Activated T-helper 1 cell treated with Interleukin-2 at 50 U/mL for 16 hours (primary cell): Measurements from ENCODE around the gene HLCS.

Source experiments
- DNase-seq: peaks from one replicate; pipeline ENCODE4 v3.0.0-alpha.2; 2020; ENCODE audit warnings: low read depth

The HLCS gene

DNA sequence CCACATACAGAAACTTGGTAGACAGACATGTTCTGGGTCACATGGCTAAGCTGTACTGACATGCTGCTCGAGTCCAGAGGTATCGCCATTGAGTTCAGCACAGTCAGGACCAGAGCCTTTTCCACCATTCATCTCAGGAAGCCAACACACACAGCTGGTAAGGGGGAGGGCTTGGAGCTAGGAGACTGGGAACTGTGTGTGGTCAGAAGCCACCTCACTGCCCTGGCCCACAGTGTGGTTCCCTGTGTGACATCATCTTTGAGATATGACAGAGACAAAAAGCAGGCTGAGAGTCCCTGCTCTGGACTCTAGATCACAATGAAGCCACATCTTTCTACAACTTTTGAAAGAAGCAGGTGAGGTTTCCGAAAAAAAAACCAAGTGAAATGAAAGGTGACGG lies 160.4 kb downstream of the HLCS start:
- no peak for DNase-seq

DNA sequence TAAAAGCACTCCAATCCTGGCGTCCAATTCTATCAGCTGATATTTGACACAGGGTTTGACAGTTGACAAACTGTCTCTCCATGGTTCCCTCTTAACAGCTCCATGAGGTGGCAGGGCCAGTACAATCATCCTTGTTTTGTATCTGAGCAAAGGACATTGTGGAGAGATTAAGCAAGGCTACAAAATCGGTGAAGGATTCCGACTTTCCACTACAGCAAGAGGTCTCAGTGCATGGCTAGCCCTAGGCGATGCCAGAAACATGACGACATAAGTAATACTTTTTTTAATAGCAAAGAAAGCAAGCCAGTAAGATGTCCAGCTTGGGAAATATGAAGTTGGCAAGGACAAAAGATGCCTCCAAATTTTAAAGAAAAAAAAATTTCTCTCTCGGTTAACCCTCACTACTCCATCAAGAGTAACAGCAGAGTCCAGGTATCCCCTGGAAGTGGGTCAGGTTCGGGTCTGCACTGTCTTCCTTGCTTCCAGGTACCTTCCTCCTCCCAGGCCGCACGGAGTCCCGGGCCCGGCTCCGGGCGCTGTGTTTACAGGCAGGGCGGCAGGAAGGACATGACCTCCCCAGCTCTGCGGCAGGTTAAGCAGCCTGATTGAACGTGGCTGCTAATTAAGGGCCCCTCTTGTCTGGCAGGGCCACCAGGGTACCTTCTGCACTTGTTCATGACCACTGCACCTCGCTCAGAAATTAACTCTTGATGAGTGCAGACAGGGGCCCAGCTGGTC lies 161.4 kb downstream of the HLCS start:
- DNase-seq: no peak

DNA sequence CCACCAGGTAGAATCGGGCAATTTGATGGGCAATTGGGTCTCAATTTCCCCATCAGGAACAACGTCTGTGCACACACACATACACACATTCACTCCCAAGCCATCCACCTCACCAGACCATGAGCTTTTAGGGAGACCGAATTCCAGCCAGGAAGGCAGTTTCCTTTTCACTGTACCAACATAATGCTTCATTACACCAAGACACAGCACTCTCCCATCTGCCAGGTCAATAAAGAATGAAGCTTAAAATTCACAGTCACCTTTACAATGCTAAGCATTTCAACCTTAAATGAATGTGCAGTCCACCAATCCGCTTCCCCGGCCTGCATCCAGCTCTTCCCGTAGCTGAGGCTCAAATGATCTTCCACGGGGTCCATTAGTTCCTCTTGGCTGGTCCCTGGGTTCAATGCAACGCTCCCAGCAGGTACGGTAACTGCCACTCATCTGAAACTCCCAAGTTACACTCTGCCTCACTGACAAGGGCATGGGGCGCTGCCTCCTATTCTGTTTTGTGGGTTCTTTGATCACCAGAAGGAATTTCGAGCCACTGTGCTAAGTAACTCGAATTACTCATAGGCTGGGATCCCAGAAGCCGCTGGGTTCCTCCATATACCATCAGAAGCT lies 162.5 kb downstream of the HLCS start:
- DNase-seq: no peak

DNA sequence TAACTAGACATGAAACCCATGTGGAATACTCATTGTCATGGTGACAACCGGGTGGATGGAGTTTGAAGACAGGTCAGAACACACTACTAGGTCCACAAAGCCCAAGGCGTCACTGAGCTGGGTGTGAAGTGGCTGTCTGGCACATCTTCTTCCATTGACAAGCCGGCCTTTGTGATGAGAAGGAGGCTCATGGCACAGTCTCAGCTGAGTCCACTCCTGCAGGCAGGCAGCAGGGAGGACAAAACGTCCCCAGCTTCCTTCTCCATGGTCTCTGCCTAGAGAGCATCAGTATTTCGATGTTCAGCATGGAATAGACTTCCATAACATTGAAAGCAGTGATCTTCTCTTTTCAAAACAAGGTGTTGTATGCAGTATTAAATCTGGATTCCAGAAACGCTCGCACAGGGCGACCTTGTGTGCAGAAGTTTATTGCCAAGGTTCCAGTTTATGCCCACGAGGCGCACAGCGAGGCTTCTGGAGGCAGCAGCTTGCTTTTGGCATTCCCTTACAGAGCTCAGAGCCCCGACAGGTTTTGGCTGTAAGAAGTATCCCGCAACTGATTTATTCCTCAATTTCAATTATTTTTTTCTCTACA lies 163.3 kb downstream of the HLCS start:
- no peak for DNase-seq

DNA sequence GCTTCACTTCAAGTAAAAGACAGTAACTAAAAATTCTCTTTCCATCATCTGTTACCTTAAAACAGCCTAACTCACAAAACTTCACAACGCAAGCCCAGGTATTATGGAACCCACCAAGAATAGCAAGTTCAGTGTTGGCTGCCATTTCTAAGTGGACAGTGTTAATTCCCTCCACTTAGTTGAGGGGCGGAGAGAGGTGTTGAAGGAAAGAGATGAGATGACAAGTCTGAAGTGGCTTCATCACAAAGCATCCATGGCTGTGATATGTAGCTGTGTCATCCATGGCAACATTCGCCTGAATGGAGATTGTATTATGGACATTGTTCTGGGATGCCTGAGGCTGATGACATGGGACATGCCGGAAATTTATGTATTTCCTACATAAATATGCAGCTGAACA lies 165.7 kb downstream of the HLCS start:
- no peak for DNase-seq

DNA sequence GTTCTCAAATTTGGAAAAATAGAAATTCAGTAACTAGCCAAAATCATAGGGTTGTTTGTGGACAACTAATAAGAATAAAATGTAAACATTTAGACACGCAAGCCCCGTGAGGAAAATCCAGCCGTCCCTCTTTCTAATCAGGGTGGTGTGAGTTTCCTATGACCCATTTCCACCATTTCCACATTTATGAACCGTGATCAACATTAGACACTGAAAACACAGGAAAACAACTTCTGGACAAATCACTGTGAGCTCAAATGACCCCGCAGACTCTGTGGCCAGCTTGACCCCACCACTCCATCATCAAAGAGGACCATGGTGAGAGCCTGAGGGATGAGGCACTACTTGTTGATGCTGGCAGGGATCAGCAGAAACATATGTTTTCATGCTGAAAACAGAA lies 166.6 kb downstream of the HLCS start:
- no peak for DNase-seq

DNA sequence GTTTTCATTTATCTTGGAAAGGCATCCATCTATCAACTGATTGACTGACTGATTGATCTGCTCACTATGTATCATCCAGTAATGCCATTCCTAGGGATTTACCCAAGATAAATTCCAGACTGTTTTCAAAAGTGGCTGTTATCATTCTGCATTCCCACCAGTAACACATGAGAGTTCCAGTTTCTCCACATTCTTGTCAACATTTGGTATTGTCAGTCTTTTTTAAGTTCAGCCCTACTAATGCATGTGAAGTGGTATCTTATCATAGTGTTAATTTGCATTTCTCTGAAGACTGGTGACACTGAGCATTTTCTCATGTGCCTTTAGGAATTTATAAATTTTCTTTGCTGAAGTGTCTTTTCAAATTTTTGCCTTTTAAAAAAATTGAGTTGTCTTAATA lies 168.0 kb downstream of the HLCS start:
- no peak for DNase-seq

DNA sequence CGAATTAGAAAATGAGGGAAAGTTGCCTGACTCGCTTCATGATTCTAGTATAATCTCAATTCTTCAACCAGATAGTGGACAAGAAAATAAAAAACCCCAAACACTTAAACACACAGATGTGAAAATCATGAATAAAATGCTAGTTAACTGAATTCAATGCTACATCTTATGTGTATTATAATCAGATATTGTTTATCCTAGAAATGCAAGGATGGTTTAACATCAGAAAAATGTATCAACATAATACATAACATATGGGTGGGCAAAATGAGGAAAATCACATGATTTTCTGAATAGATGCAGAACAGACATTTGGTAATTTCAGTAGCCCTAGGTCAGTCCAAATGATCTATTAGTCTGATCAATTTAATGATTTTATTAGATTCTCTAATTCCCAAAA lies 170.4 kb downstream of the HLCS start:
- DNase-seq: no peak

DNA sequence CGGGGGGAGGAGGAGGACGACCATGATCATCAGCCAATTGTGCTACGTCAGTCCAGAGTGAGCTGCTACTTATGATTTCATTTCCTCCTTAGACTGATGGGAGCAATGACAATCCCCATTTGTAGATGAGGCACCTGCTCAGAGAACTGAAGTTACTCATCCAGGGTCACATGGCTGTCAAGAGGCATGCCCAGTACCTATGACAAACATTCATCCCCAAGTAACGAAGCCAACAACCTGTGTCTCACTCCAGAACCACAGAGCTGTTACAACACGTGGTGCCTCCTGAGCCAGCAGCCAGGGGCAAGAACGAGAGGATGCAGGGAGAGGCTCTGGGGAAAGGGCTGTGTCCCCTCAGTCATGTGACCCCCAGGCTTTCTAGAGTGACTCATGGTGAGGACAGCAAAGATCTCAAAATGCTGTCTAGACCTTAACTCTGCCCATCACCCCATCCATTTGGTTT lies 173.9 kb downstream of the HLCS start:
- DNase-seq: no peak

DNA sequence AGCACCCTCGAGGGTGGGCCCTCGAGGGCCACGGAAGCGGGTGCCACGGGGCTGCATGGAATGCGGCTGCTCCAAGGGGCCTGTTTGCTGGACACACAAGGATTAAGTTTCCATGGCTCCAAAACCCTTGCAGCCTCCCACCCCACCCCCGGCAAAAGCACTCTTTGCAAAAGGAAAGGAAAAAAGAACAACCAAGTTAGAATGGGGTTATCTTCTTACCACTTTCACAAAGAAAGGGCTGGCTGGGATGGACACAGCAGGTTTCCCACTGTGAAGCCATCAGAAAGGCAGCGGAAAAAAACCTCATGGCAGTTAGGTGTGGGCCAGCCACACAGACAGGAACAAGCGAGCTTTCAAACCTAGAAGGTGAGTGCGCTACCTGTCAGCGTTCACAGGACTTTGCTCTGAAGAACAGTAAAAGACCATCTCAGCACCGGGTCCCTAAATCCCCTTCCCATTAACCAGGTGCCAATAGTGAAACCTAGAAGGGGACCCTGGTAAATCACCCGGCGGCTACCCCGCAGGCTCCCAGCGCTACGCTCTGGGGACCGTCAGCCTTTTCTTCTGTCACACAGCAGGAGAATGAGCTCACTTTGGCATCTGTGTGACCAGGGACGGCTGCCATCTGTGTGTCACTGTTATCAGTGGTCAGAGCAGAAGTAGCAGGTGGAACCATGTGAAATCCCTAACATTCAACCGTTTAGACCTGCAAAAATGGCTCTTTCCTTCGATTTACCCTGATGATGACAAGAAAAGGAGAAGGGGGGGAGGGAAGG lies 174.6 kb downstream of the HLCS start:
- no peak for DNase-seq

DNA sequence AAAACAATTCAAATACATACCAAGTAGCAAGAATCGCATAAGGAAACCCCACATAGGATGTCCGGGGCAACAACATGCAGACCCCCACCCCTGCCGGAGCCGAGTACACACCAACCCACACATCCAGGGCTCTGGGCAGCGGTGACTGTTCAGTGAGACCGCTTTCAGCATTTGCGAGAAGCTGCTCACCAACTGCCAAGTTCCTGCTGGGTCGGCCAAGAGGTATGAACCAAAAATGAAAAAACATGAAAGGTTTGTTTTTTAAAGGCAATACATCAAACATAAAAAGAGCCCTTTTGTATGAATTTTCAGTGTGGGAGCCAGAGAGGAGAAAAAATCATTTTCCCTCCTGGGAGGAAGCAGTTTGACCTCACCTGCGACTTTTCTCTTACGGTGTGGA lies 175.3 kb downstream of the HLCS start:
- no peak for DNase-seq

DNA sequence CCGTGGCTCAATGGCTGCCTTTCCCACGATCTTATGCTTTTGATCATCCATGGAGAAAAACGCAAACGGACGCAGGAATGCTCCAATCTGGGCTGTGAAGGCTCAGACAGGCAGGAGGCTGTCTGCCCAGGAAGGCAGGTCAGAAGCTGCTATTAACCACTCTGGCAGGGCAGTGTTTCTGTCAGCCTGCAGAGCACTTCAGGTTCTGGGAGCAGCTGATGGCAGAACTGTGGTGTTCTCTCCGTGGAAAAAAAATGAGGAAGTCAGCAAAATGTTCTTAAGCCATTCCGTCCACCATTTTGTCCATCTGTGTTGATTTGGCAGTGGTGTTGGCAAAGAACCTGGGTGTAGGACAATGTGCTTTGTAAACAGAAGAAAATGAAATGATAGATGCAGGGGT lies 175.9 kb downstream of the HLCS start:
- DNase-seq: no peak

DNA sequence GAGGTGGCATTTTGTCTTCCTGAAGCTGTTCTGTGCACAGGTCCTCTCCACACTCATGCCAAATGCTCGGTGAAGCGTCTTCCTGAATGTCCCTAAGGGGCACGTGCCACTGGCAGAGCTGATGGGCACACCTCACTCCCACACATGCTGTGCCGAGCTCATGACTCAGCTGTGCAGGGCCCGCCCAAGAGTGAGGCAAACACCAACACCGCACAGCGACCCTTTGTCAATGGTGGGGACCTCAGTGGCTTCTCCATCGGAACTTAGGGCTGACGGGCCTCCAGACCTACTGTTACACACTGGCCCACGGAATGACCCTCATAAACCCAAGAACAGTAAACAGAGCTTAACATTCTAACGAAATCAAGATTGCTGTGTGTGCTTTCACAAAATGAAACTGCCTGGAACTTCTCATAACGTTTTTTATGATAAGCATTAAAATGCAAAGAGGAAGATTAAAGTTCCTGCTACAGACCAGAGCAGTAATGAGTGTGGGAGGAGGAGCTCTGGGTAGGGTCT lies 178.3 kb downstream of the HLCS start:
- no peak for DNase-seq

DNA sequence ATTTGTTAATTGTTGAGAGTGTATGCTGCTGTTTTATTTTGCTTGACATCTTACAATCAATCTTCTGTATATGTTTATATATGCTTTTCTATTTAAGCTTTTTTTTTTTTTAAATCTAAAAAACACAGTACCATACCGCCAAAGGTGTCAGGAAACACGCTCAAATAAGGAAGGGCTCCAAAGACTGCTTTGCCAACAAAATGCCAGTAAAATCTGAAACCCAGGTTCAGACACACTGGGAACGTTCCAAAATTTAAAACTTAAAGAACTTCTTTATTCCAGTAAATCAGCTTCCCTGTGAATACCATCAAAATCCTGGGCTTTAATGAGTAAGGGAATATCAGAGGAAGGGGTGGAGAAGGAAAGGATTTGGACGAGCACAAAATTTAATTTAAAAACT lies 180.3 kb downstream of the HLCS start:
- no peak for DNase-seq

DNA sequence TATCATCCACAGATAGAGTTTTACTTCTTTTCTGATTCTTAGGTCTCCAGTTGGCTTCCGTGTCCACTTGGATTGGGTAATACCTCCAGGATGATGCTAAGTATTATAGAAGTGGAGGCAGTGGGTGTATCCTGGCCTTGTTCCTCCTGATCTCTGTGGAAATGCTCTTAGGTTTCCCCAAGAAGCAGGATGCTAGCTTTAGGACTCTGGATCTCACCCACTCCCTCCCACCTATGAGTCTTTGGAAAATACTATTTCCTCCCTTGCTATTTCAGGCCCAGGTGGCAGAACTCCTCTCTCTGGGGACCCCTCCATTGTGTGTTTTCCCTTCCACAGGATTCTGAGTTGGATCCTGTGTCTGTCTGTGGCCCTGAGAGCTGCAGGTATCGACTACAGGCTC lies 180.9 kb downstream of the HLCS start:
- DNase-seq: no peak

DNA sequence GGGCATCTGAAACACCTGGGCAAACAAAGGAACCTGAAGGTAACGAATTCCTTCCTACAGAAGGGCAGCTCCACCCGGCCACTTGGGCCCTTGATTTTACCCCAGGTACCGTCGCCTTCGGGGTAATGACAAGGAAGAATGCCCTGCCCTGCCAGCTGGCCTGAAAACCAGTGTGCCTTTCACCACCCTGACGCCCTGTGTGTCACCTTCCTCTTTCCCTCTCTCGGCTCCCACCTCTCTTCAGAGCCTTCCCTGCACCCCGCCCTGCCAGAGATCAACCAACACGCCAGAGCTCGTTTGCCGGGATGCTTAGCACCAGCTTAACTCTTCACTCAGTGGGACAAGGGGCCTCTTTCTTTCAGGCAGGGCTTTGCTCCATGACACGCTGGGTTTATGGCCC lies 181.5 kb downstream of the HLCS start:
- DNase-seq: no peak

DNA sequence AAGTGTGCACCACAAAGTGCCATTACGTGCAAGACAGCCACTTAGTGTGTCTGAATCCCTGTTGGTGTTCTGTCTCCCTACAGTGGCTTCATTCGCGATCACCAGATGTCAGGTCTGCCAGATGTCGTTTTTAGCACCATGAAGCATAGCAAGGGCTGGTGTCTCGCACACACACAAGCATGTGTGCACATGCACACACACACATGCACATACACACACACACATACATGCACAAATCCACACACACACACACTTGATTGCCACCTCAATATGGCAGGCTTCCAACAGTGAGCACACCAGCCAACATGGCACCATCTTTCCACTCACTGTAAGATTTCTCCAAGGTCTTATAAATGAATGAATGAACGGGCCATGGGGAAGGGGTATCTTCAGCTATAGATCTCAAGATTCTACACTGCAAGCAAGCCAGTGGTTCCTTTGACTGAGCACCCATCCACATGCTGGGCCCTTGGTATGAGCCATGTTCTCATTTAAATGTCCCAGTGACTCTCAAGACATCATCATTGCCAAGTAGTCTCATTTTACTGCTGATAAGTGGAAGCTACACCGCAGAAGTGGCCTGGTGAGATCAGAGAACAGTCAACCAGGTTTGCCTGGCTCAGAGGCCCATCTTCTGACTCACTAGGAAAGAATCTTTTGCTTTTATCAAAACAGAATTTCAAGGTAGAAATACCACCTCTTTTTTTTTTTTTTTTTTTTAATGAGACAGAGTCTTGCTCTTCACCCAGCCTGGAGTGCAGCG lies 182.7 kb downstream of the HLCS start:
- DNase-seq: no peak

DNA sequence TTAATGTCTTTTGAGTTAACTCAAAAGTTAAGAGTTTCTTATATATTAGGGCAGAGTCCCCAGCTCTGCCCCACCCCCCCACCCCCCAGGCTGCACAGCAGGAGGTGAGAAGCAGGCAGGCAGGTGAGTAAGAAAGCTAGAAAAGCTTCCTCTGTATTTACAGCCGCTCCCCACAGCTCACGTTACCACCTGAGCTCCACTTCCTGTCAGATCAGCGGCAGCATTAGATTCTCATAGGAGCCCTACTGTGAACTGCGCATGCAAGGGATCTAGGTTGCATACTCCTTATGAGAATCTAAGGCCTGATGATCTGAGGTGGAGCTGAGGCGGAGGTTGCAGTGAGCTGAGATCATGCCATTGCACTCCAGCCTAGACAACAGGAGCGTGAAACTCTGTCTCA lies 185.6 kb downstream of the HLCS start:
- no peak for DNase-seq

DNA sequence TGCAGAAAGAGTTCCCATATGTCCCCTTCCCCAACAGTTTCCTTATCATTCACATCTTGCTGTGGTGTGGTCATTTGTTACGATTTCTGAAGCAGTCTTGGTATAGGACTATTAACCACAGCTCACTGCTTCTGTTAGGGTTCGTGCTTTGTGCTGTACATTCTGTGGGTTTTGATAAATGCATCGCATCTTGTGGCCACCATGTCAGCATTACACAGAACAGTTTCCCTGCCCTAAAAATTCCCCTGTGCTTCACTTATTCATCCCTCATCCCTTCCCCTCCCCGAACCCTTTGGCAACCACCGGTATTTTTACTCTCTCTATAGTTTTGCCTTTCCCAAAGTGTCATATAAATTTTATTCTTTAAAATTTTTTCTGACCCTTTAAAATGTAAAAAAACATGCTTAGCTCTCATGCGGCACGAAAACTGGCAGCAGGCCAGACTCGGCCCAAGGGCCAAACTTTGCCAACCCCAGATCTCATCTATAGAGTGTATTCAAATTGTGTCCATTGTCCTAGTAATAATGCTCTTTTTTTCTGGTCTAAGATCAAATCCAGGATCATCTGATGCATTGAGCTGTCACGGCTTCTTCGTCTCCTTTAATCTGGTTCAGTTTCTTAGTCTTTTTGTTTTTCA lies 189.4 kb downstream of the HLCS start:
- no peak for DNase-seq

DNA sequence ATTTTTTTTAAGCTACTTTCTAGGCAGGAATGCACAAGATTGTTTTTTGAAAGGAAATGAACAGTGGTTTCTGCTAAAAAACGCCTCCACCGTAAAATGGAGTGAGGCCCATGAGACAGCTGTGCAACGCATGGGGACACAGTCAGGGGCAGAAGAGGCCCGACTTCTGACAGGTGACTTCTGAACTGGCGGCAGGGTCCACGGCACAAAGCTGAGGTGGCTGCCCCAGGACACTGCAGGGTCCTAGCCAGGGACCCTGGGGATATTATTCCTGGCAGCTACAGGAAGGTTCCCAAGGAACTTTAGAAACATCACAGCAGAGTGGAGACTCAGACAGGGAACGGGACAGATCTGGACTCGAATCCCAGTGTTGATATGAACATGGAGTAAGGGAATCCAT lies 192.5 kb downstream of the HLCS start:
- no peak for DNase-seq

DNA sequence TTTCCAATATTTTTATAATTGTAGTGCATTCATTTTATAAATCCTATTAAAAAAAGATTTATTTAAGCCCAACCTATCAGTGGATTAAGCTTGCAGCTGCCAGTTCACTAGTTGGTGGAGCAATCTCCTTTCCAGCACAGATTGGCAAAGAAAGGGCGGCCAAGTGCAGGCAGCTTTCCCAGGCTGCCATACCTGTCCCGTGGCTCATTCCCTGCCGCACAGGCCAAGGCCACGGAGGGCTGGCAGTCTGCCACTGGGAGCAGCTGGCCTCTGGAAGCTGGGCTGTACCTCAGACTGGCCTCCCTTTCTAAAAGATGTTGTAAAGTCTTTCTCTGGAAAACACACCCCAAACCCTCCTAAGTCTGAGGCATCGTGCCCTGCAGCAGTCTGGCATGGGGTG lies 193.4 kb downstream of the HLCS start:
- no peak for DNase-seq
